HL-60 (cell line): Measurements from ENCODE around the gene HNRNPC.

Experiments
- DNase-seq, 2 experiments: peaks; one replicate each; pipeline ENCODE4 v3.0.0-alpha.2; 2010 to 2020; ENCODE audit warnings: low read depth in 1 of 2, low spot score in 1 of 2
- H3K27ac ChIP-seq: fragments of 250-450 bp; sonication (Bioruptor Pico); replicated peaks from 2 replicates; pipeline ENCODE4 v1.5.1; 2020; ENCODE audit warnings: mild to moderate bottlenecking, moderate library complexity
- H3K27me3 ChIP-seq: fragments of 250-450 bp; sonication (Bioruptor Pico); 2 replicates; pipeline ENCODE4 v1.5.1; 2021; ENCODE audit warnings: mild to moderate bottlenecking, moderate library complexity; ENCODE audit not compliant: insufficient read depth, poor library complexity, severe bottlenecking
- H3K4me3 ChIP-seq: replicated peaks from 2 replicates; pipeline ENCODE4 v1.5.1; 2011; ENCODE audit warnings: mild to moderate bottlenecking, control low read depth, low read length; ENCODE audit not compliant: insufficient read depth
- CTCF ChIP-seq: IDR thresholded peaks from one replicate; pipeline ENCODE4 v1.5.1; 2011; ENCODE audit warnings: low read length, control low read depth, inconsistent platforms; ENCODE audit not compliant: insufficient read depth
- GABPA ChIP-seq: IDR thresholded peaks from 2 replicates; pipeline ENCODE4 v1.6.1; 2012; ENCODE audit warnings: low read depth
- POLR2AphosphoS5 ChIP-seq: IDR thresholded peaks from 2 replicates; pipeline ENCODE4 v1.6.1; 2012; ENCODE audit warnings: low read depth
- REST ChIP-seq: IDR thresholded peaks from 2 replicates; pipeline ENCODE4 v1.6.1; 2012; ENCODE audit warnings: low read depth; ENCODE audit not compliant: insufficient replicate concordance
- SPI1 ChIP-seq: IDR thresholded peaks from 2 replicates; pipeline ENCODE4 v1.6.1; 2012; ENCODE audit warnings: low read depth, mild to moderate bottlenecking, borderline replicate concordance

The HNRNPC gene

GRCh38 chr14:21163871-21164291 lies 105.4 kb downstream of the HNRNPC start:
- TF ChIP-seq POLR2AphosphoS5 (no peak), CTCF (no peak), SPI1 (no peak), GABPA (no peak), REST (no peak)
- Histone ChIP-seq H3K4me3 (no peak overlapping the region), H3K27ac (no peak overlapping the region), H3K27me3 (no peaks in the 10 kb centered on the region)
- DNase-seq = no peak

- TF ChIP-seq POLR2AphosphoS5 (no peak), SPI1 (no peak), GABPA (no peak), CTCF (no peak), REST (no peak)
- Histone ChIP-seq H3K27me3 (peaks cover 5% of the 10 kb centered on the region), H3K27ac (no peak overlapping the region), H3K4me3 (no peak overlapping the region)
- no peak for DNase-seq
Measured at GRCh38 chr14:21162081-21162480, 107.2 kb downstream of the HNRNPC start.

- Histone ChIP-seq H3K27me3 (peaks cover 7% of the 10 kb centered on the region), H3K4me3 (no peak overlapping the region), H3K27ac (no peak overlapping the region)
- TF ChIP-seq CTCF = no peak
- TF ChIP-seq REST = no peak
- TF ChIP-seq SPI1 = no peak
- no peak for TF ChIP-seq POLR2AphosphoS5
- TF ChIP-seq GABPA = no peak
- DNase-seq = no peak
Measured at GRCh38 chr14:21160061-21160610, 109.1 kb downstream of the HNRNPC start.
